SIG-M5 treated with dmso at 0.1 percent for 504 hours (cell line): ENCODE data around the gene WNK1.
"Not testable (repeated sequence)": the region's sequence is repeated elsewhere in the genome, so short reads cannot be mapped to it uniquely, and the experiment has no call there.

ENCODE experiments used
- DNase-seq: peaks from one replicate; lab custom pipeline; 2025; ENCODE audit not compliant: unreplicated experiment; lab: John Stamatoyannopoulos, UW

Gene WNK1

GRCh38 chr12:751999-752694, at the start of gene WNK1:
WNK1 (plus strand) TSS chr12:752579; CDS start chr12:753566, 987 bp downstream.
- peak; percentile 99 for DNase-seq

- DNase-seq = no peak
Measured at GRCh38 chr12:704516-705242, 47.7 kb upstream of the WNK1 start.

GRCh38 chr12:708084-708483, 44.3 kb upstream of the WNK1 start:
- not testable (repeated sequence) for DNase-seq

GRCh38 chr12:709455-710020, 42.8 kb upstream of the WNK1 start:
- DNase-seq = no peak

GRCh38 chr12:712172-712863, 40.1 kb upstream of the WNK1 start:
- no peak for DNase-seq

GRCh38 chr12:713281-713875, 39.0 kb upstream of the WNK1 start:
- DNase-seq = no peak

- DNase-seq = no peak
Measured at GRCh38 chr12:716506-716905, 35.9 kb upstream of the WNK1 start.

GRCh38 chr12:718756-719102, 33.6 kb upstream of the WNK1 start:
- no peak for DNase-seq

- DNase-seq = no peak
Measured at GRCh38 chr12:720231-720941, 32.0 kb upstream of the WNK1 start.

GRCh38 chr12:724194-724855, 28.1 kb upstream of the WNK1 start:
- DNase-seq = peak; percentile 45

GRCh38 chr12:725076-725475, 27.3 kb upstream of the WNK1 start:
- no peak for DNase-seq

GRCh38 chr12:726281-727140, 25.9 kb upstream of the WNK1 start:
- peak; percentile 66 for DNase-seq

GRCh38 chr12:727321-727720, 25.1 kb upstream of the WNK1 start:
- no peak for DNase-seq

GRCh38 chr12:728781-729180, 23.6 kb upstream of the WNK1 start:
- no peak for DNase-seq

- no peak for DNase-seq
Measured at GRCh38 chr12:729221-729620, 23.2 kb upstream of the WNK1 start.

- no peak for DNase-seq
Measured at GRCh38 chr12:730550-730949, 21.8 kb upstream of the WNK1 start.

GRCh38 chr12:737122-737739, 15.1 kb upstream of the WNK1 start:
- no peak for DNase-seq

GRCh38 chr12:738712-739111, 13.7 kb upstream of the WNK1 start:
- DNase-seq = no peak

GRCh38 chr12:739349-739748, 13.0 kb upstream of the WNK1 start:
- no peak for DNase-seq
